Smooth muscle cell (in vitro differentiated cells): ENCODE measurements around the gene UBE2E1. TPM values are rescaled to one million over a fixed set of nuclear protein-coding genes. Genes with fewer than 3 reads are reported as not detected.

Experiments used
- DNase-seq: peaks from one replicate; lab custom pipeline; 2025; ENCODE audit not compliant: unreplicated experiment; lab: John Stamatoyannopoulos, UW
- H2AFZ ChIP-seq: fragments of 200-600 bp; sonication (generic); 2 replicates; pipeline ENCODE4 v1.6.0; 2016; ENCODE audit warnings: antibody characterized with exemption, low read depth, mild to moderate bottlenecking
- H3F3A ChIP-seq: fragments of 200-600 bp; sonication (generic); 2 replicates; pipeline ENCODE4 v1.6.0; 2017; ENCODE audit warnings: antibody characterized with exemption, low read depth
- H3K27ac ChIP-seq: fragments of 200-600 bp; sonication (generic); 2 replicates; pipeline ENCODE4 v1.5.1; 2016; ENCODE audit warnings: low read depth, mild to moderate bottlenecking
- H3K27me3 ChIP-seq: fragments of 200-600 bp; sonication (generic); 2 replicates; pipeline ENCODE4 v1.6.1; 2016; ENCODE audit warnings: low read depth, mild to moderate bottlenecking
- H3K36me3 ChIP-seq: fragments of 200-600 bp; sonication (generic); 2 replicates; pipeline ENCODE4 v1.5.1; 2016; ENCODE audit warnings: low read depth
- H3K4me1 ChIP-seq: fragments of 200-600 bp; sonication (generic); 2 replicates; pipeline ENCODE4 v1.5.1; 2016; ENCODE audit warnings: low read depth
- H3K4me2 ChIP-seq: fragments of 200-600 bp; sonication (generic); 2 replicates; pipeline ENCODE4 v1.6.0; 2016; ENCODE audit warnings: mild to moderate bottlenecking
- H3K4me3 ChIP-seq: fragments of 200-600 bp; sonication (generic); 2 replicates; pipeline ENCODE4 v1.5.1; 2016; ENCODE audit warnings: mild to moderate bottlenecking
- H3K79me2 ChIP-seq: fragments of 200-600 bp; sonication (generic); 2 replicates; pipeline ENCODE4 v1.6.0; 2016; ENCODE audit warnings: low read depth, mild to moderate bottlenecking
- H3K9ac ChIP-seq: fragments of 200-600 bp; sonication (generic); 2 replicates; pipeline ENCODE4 v1.6.0; 2016; ENCODE audit warnings: low read depth
- H3K9me3 ChIP-seq: fragments of 200-600 bp; sonication (generic); replicated peaks from 2 replicates; pipeline ENCODE4 v1.5.1; 2016; ENCODE audit warnings: low read depth
- H4K20me1 ChIP-seq: fragments of 200-600 bp; sonication (generic); 2 replicates; pipeline ENCODE4 v1.6.0; 2016; ENCODE audit warnings: low read depth
- WGBS: methylation state at CpG from one replicate; pipeline ENCODE4 v1.1.7; 2016; ENCODE audit warnings: low lambda C conversion rate; 5-methylcytosine and 5-hydroxymethylcytosine counted together
- polyA plus RNA-seq: library from polyadenylated mRNA; unstranded; fragments of >200 nt; fragmentation: Nextera tagmentation; extraction: Ambion mirVana; gene quantifications from 2 replicates; pipeline ENCODE4 v1.2.1, GENCODE V29; 2016
- total RNA-seq: library from RNA; depleted of rRNA; stranded (reverse); fragments of >200 nt; gene quantifications from 2 replicates; pipeline ENCODE4 v1.2.3, GENCODE V29; 2014
- TF ChIP-seq, protein P1 (sequence below): fragments of 200-600 bp; sonication (generic); IDR thresholded peaks from 2 replicates; pipeline ENCODE4 v1.5.1; 2017; ENCODE audit warnings: borderline replicate concordance, mild to moderate bottlenecking, antibody characterized with exemption; ENCODE audit not compliant: insufficient read depth, poor library complexity, severe bottlenecking

UBE2E1 gene
- total and polyA plus RNA-seq, 2 experiments from 2014 or later = 13.3 to 128 TPM

DNA sequence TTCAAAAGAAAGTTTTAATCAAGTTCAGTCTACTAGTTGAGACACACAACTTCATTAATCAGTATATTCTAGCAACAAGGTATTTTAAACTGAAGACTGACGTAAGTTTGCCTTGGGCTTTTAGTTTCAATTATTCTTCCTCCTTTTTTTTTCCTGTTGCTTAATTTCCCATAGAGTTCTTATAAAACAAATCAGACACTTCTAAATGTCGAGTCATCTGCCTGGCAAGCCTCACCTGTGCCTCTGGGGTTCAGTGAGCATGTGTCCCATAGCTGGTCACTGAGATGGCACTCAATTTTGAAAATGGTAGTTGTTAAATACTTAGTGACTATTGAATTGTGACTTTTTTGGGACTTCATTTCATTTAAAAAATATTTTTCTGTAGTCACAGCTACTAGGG lies 83.6 kb downstream of the UBE2E1 start:
- Histone ChIP-seq H3F3A (peaks cover 6% of the 10 kb centered on the region), H3K9ac (no peak overlapping the region), H3K4me3 (no peak overlapping the region), H3K36me3 (no peaks in the 10 kb centered on the region), H2AFZ (no peak overlapping the region), H3K27ac (peak overlapping the region; percentile 1), H3K27me3 (no peaks in the 10 kb centered on the region), H3K9me3 (no peaks in the 10 kb centered on the region), H3K79me2 (peaks cover 12% of the 10 kb centered on the region), H4K20me1 (peaks cover 73% of the 10 kb centered on the region), H3K4me1 (no peaks in the 10 kb centered on the region), H3K4me2 (no peak overlapping the region)
- TF ChIP-seq, protein P1, sequence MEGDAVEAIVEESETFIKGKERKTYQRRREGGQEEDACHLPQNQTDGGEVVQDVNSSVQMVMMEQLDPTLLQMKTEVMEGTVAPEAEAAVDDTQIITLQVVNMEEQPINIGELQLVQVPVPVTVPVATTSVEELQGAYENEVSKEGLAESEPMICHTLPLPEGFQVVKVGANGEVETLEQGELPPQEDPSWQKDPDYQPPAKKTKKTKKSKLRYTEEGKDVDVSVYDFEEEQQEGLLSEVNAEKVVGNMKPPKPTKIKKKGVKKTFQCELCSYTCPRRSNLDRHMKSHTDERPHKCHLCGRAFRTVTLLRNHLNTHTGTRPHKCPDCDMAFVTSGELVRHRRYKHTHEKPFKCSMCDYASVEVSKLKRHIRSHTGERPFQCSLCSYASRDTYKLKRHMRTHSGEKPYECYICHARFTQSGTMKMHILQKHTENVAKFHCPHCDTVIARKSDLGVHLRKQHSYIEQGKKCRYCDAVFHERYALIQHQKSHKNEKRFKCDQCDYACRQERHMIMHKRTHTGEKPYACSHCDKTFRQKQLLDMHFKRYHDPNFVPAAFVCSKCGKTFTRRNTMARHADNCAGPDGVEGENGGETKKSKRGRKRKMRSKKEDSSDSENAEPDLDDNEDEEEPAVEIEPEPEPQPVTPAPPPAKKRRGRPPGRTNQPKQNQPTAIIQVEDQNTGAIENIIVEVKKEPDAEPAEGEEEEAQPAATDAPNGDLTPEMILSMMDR = no peak
- 91% methylated on average over 2 of the region's 2 CpGs for WGBS
- no peak for DNase-seq

- Histone ChIP-seq H3K27ac (no peak overlapping the region), H3K4me2 (no peak overlapping the region), H3K27me3 (no peaks in the 10 kb centered on the region), H4K20me1 (peaks cover 68% of the 10 kb centered on the region), H3K4me3 (no peak overlapping the region), H3K36me3 (no peaks in the 10 kb centered on the region), H3K9ac (no peak overlapping the region), H3K4me1 (no peaks in the 10 kb centered on the region), H3K9me3 (no peaks in the 10 kb centered on the region), H3K79me2 (peaks cover 12% of the 10 kb centered on the region), H3F3A (peaks cover 6% of the 10 kb centered on the region), H2AFZ (no peak overlapping the region)
- TF ChIP-seq, protein P1 = no peak
- 86% methylated on average over 5 of the region's 5 CpGs for WGBS
- DNase-seq = no peak
Measured at GRCh38 chr3:23889950-23890349, 84.2 kb downstream of the UBE2E1 start.

- no peak overlapping the region for H2AFZ ChIP-seq
- no peaks in the 10 kb centered on the region for H3K4me1 ChIP-seq
- no peak for DNase-seq
- peaks cover 1% of the 10 kb centered on the region for H3F3A ChIP-seq
- H3K27me3 ChIP-seq = no peaks in the 10 kb centered on the region
- no peak overlapping the region for H3K4me3 ChIP-seq
- H3K27ac ChIP-seq = no peak overlapping the region
- peaks cover 24% of the 10 kb centered on the region for H4K20me1 ChIP-seq
- H3K4me2 ChIP-seq = no peak overlapping the region
- TF ChIP-seq, protein P1 = no peak
- H3K9ac ChIP-seq = no peak overlapping the region
- H3K9me3 ChIP-seq = no peaks in the 10 kb centered on the region
- WGBS = 81% methylated on average over 8 of the region's 8 CpGs
- peaks cover 9% of the 10 kb centered on the region for H3K79me2 ChIP-seq
- peaks cover 7% of the 10 kb centered on the region for H3K36me3 ChIP-seq
Measured at GRCh38 chr3:23894254-23895061, 88.7 kb downstream of the UBE2E1 start.

- Histone ChIP-seq H3K79me2 (peaks cover 4% of the 10 kb centered on the region), H2AFZ (no peak overlapping the region), H3K27me3 (no peaks in the 10 kb centered on the region), H3K4me1 (no peaks in the 10 kb centered on the region), H3K9ac (no peak overlapping the region), H3K36me3 (peaks cover 12% of the 10 kb centered on the region), H4K20me1 (peaks cover 20% of the 10 kb centered on the region), H3K9me3 (no peaks in the 10 kb centered on the region), H3K27ac (no peak overlapping the region), H3K4me2 (no peak overlapping the region), H3F3A (no peaks in the 10 kb centered on the region), H3K4me3 (no peak overlapping the region)
- TF ChIP-seq, protein P1 = no peak
- no peak for DNase-seq
- WGBS = 92% methylated on average over 4 of the region's 4 CpGs
Measured at GRCh38 chr3:23895181-23895580, 89.4 kb downstream of the UBE2E1 start.
